Endothelial cell of umbilical vein (primary cell): ENCODE data around the gene KRTCAP2. TPM values are rescaled to one million over a fixed set of nuclear protein-coding genes. Genes with fewer than 3 reads are reported as not detected.
"Not testable (repeated sequence)": the region's sequence is repeated elsewhere in the genome, so short reads cannot be mapped to it uniquely, and the experiment has no call there.

Source experiments
- BruUV-seq: library from RNA; stranded (reverse); fragments of 400-500 nt; replicated peaks from 2 replicates; lab custom pipeline; 2021; lab: Mats Ljungman, UMichigan
- CTCF ChIA-PET: fragments of 300-600, 350-600 bp; sonication (Branson Sonifier 250); formaldehyde crosslinking; loops from one replicate; lab custom pipeline; 2021; ENCODE audit warnings: antibody characterized with exemption, inconsistent platforms; lab: Charles Lee
- POLR2A ChIA-PET: fragments of 300-600, 350-600 bp; sonication (Branson Sonifier 250); formaldehyde crosslinking; loops from one replicate; lab custom pipeline; 2021; ENCODE audit warnings: antibody characterized with exemption, inconsistent platforms; lab: Charles Lee
- DNase-seq: peaks from one replicate; pipeline ENCODE4 v3.0.0-alpha.2; 2011; ENCODE audit warnings: low read depth, low spot score
- FAIRE-seq: peaks from 2 replicates; lab custom pipeline; 2011; peaks lifted over from hg19 to GRCh38; lab: Jason Lieb, UNC
- H2AFZ ChIP-seq: 2 replicates; pipeline ENCODE4 v1.6.0; 2012; ENCODE audit warnings: low read depth, low read length, control low read depth, inconsistent platforms
- H3K27ac ChIP-seq: 2 replicates; pipeline ENCODE4 v1.5.1; 2011; ENCODE audit warnings: low read depth, mild to moderate bottlenecking, control low read depth, low read length, moderate library complexity; ENCODE audit not compliant: insufficient read depth
- H3K27me3 ChIP-seq, 2 experiments: 2 replicates each; pipeline versions ENCODE4 v1.6.0 to v1.6.1; 2011; ENCODE audit warnings: low read length in 2 of 2, mixed read lengths in 1 of 2; ENCODE audit not compliant: control insufficient read depth in 2 of 2, insufficient read depth in 2 of 2
- H3K36me3 ChIP-seq, 2 experiments: 2 replicates in 1 of 2; 3 replicates in 1 of 2; pipeline ENCODE4 v1.5.1; 2011; ENCODE audit warnings: low read length in 2 of 2, mild to moderate bottlenecking in 1 of 2, moderate library complexity in 1 of 2; ENCODE audit not compliant: control insufficient read depth in 2 of 2, insufficient read depth in 2 of 2; ENCODE audit errors: extremely low read depth in 1 of 2
- H3K4me1 ChIP-seq: 3 replicates; pipeline ENCODE4 v1.5.1; 2011; ENCODE audit warnings: mild to moderate bottlenecking, low read length; ENCODE audit not compliant: control insufficient read depth, insufficient read depth; ENCODE audit errors: extremely low read depth
- H3K4me2 ChIP-seq: 2 replicates; pipeline ENCODE4 v1.6.1; 2011; ENCODE audit warnings: low read length, control low read depth, mixed read lengths; ENCODE audit not compliant: insufficient read depth
- H3K4me3 ChIP-seq, 3 experiments: fragments of 200-600 bp in 1 of 3; sonication (generic), shearing (Covaris generic) in 1 of 3; replicated peaks in 1 of 3; 2 replicates each; pipeline ENCODE4 v1.5.1; 2011 to 2016; ENCODE audit warnings: control low read depth in 3 of 3, low read length in 3 of 3, mild to moderate bottlenecking in 2 of 3, inconsistent platforms in 1 of 3, low read depth in 1 of 3, moderate library complexity in 1 of 3; ENCODE audit not compliant: insufficient read depth in 1 of 3
- H3K79me2 ChIP-seq: 2 replicates; pipeline ENCODE4 v1.6.0; 2012; ENCODE audit warnings: low read length, inconsistent platforms; ENCODE audit not compliant: control insufficient read depth, insufficient read depth
- H3K9ac ChIP-seq: replicated peaks from 2 replicates; pipeline ENCODE3; 2011; ENCODE audit warnings: low read length, control low read depth; ENCODE audit not compliant: insufficient read depth; ENCODE audit errors: extremely low read depth
- H3K9me1 ChIP-seq: replicated peaks from 3 replicates; pipeline ENCODE4 v1.6.0; 2011; ENCODE audit warnings: mild to moderate bottlenecking, low read length; ENCODE audit not compliant: control insufficient read depth, insufficient read depth; ENCODE audit errors: extremely low read depth
- H3K9me3 ChIP-seq: replicated peaks from 2 replicates; pipeline ENCODE4 v1.5.1; 2012; ENCODE audit warnings: low read length, inconsistent platforms; ENCODE audit not compliant: control insufficient read depth, insufficient read depth
- H4K20me1 ChIP-seq: replicated peaks from 2 replicates; pipeline ENCODE3; 2011; ENCODE audit warnings: mild to moderate bottlenecking, low read length; ENCODE audit not compliant: control insufficient read depth, insufficient read depth; ENCODE audit errors: extremely low read depth
- CTCF ChIP-seq, 2 donors: IDR thresholded peaks; 1 replicate in 1 of 2; 2 replicates in 1 of 2; pipeline ENCODE4 v1.5.1; 2011; ENCODE audit warnings: low read length in 2 of 2, mild to moderate bottlenecking in 2 of 2, moderate library complexity in 2 of 2, control low read depth in 1 of 2, inconsistent platforms in 1 of 2, low read depth in 1 of 2; ENCODE audit not compliant: insufficient read depth in 1 of 2; ENCODE audit errors: extremely low read depth in 1 of 2
- EZH2 ChIP-seq: IDR thresholded peaks from 2 replicates; pipeline ENCODE4 v1.6.1; 2012; ENCODE audit warnings: borderline replicate concordance, low read depth, mild to moderate bottlenecking, moderate library complexity, low read length, inconsistent platforms; ENCODE audit not compliant: severe bottlenecking
- FOS ChIP-seq: IDR thresholded peaks from 2 replicates; pipeline ENCODE4 v1.6.1; 2011; ENCODE audit warnings: mild to moderate bottlenecking, low read length, moderate library complexity, borderline replicate concordance; ENCODE audit not compliant: insufficient read depth
- GATA2 ChIP-seq: IDR thresholded peaks from 2 replicates; pipeline ENCODE4 v1.7.0; 2011; ENCODE audit warnings: low read depth, mild to moderate bottlenecking, moderate library complexity, mixed read lengths, low read length; ENCODE audit not compliant: insufficient read length, insufficient read depth
- JUN ChIP-seq: IDR thresholded peaks from 2 replicates; pipeline ENCODE4 v1.6.1; 2011; ENCODE audit warnings: borderline replicate concordance, low read depth; ENCODE audit not compliant: insufficient read length, insufficient read depth
- MAX ChIP-seq: IDR thresholded peaks from 2 replicates; pipeline ENCODE4 v1.6.1; 2011; ENCODE audit not compliant: insufficient read depth, insufficient read length
- MYC ChIP-seq: IDR thresholded peaks from one replicate; pipeline ENCODE4 v1.6.1; 2011; ENCODE audit warnings: mild to moderate bottlenecking, low read depth, low read length
- POLR2A ChIP-seq: IDR thresholded peaks from 2 replicates; pipeline ENCODE4 v1.6.1; 2012; ENCODE audit warnings: low read depth, mild to moderate bottlenecking, control low read depth, low read length
- POLR2AphosphoS5 ChIP-seq: IDR thresholded peaks from 2 replicates; pipeline ENCODE4 v1.6.1; 2012; ENCODE audit warnings: low read depth, mild to moderate bottlenecking, control low read depth, low read length, moderate library complexity; ENCODE audit not compliant: insufficient read depth
- dilution Hi-C: fragments of 300-500 bp; cut with MboI; formaldehyde crosslinking; loops from one replicate; pipeline ENCODE4 v1.15.0; 2019; ENCODE audit warnings: low sequenced_read_pairs; ENCODE audit not compliant: extremely low pct_ligation_motif_present
- intact Hi-C: fragments of 100-400 bp; cut with micrococcal nuclease; formaldehyde crosslinking; loops from one replicate; pipeline ENCODE4 v1.10.0; 2022
- polyA plus RNA-seq, 4 experiments: library from polyadenylated mRNA; depleted of rRNA in 3 of 4; stranded (reverse) in 3 of 4; unstranded in 1 of 4; fragments of >200 nt; gene quantifications; 2 replicates each; pipeline versions ENCODE4 v1.2.1 to v1.2.3, GENCODE V29; 2011 to 2012; ENCODE audit warnings: missing spikeins in 1 of 4
- total RNA-seq: library from RNA; stranded (reverse); gene quantifications from 2 replicates; pipeline ENCODE4 v1.2.3, GENCODE V29; 2021

The KRTCAP2 gene
- total and polyA plus RNA-seq, 2 donors (not counting 3 experiments of a cell fraction or from before 2014, with no cell fraction given), result 207 to 362 TPM

GRCh38 chr1:155158991-155159390 is 14.1 kb downstream of the KRTCAP2 start:
- no peaks in the 10 kb centered on the region for H3K36me3 ChIP-seq
- H3K9ac ChIP-seq, result no peak overlapping the region
- H3K9me3 ChIP-seq, result no peaks in the 10 kb centered on the region
- no peaks in the 10 kb centered on the region for H3K9me1 ChIP-seq
- H4K20me1 ChIP-seq, result no peaks in the 10 kb centered on the region
- intact Hi-C loops (no loop called here), dilution Hi-C loops (no loop called here)
- H3K4me1 ChIP-seq, result no peaks in the 10 kb centered on the region
- no peak overlapping the region for H3K4me2 ChIP-seq
- H3K27ac ChIP-seq, result no peak overlapping the region
- CTCF ChIA-PET, result no interaction called here
- TF ChIP-seq EZH2 (no peak), POLR2A (no peak), JUN (no peak), MYC (no peak), FOS (no peak), POLR2AphosphoS5 (no peak), MAX (no peak), CTCF (IDR thresholded peaks at IDR 0.05; ENCODE audit: extremely low read depth in 1 of 2, insufficient read depth in 1 of 2, low read depth in 1 of 2, low read length in 2 of 2) (no peak), GATA2 (no peak)
- DNase-seq (no peak), FAIRE-seq (no peak)
- no peaks in the 10 kb centered on the region for H3K27me3 ChIP-seq
- H3K4me3 ChIP-seq, result no peak overlapping the region
- BruUV-seq, result no TSS peak
- no peak overlapping the region for H2AFZ ChIP-seq
- no peaks in the 10 kb centered on the region for H3K79me2 ChIP-seq
- POLR2A ChIA-PET, result no interaction called here

- FAIRE-seq, H3K9ac ChIP-seq, H3K4me2 ChIP-seq, DNase-seq, H3K9me1 ChIP-seq, H2AFZ ChIP-seq, H3K27ac ChIP-seq, H3K4me1 ChIP-seq, POLR2A ChIA-PET, dilution Hi-C loops, H3K79me2 ChIP-seq, H3K4me3 ChIP-seq, H4K20me1 ChIP-seq, intact Hi-C loops, H3K36me3 ChIP-seq, H3K27me3 ChIP-seq, H3K9me3 ChIP-seq, BruUV-seq: not testable (repeated sequence)
- CTCF ChIA-PET, result interaction anchor here (1.8 to 2.0 kb wide), 2 partner anchors 11 to 65 kb away, joined by 7 to 9 read pairs; no protein-coding TSS in a partner anchor
Observed at GRCh38 chr1:155155996-155156643, 17.0 kb downstream of the KRTCAP2 start.
